Liver (tissue), 9 donors: ENCODE measurements around the gene MPHOSPH6. TPM values are rescaled to one million over a fixed set of nuclear protein-coding genes. Genes with fewer than 3 reads are reported as not detected.
"Not testable (repeated sequence)": the region's sequence is repeated elsewhere in the genome, so short reads cannot be mapped to it uniquely, and the experiment has no call there.

ENCODE experiments used
- DNase-seq: peaks from one replicate; pipeline ENCODE4 v3.0.0-alpha.2; 2017; ENCODE audit warnings: low spot score
- H3K27ac ChIP-seq, 2 donors: one replicate each; pipeline ENCODE4 v1.7.0; 2013; ENCODE audit warnings: inconsistent platforms in 2 of 2, low read length in 2 of 2, control low read depth in 1 of 2, low read depth in 1 of 2, mild to moderate bottlenecking in 1 of 2
- H3K27me3 ChIP-seq, 4 donors: one replicate each; pipeline versions ENCODE4 v1.6.1 to v1.7.0; 2013; ENCODE audit warnings: low read length in 3 of 4, inconsistent platforms in 1 of 4, mild to moderate bottlenecking in 1 of 4, moderate library complexity in 1 of 4; ENCODE audit not compliant: control insufficient read depth in 4 of 4, insufficient read depth in 4 of 4
- H3K36me3 ChIP-seq, 4 donors: one replicate each; pipeline versions ENCODE4 v1.6.1 to v1.7.0; 2013; ENCODE audit warnings: low read length in 3 of 4, mild to moderate bottlenecking in 3 of 4, low read depth in 1 of 4, moderate library complexity in 1 of 4; ENCODE audit not compliant: control insufficient read depth in 4 of 4, insufficient read depth in 3 of 4
- H3K4me1 ChIP-seq, 4 donors: one replicate each; pipeline versions ENCODE4 v1.6.1 to v1.7.0; 2013; ENCODE audit warnings: low read length in 3 of 4, mild to moderate bottlenecking in 3 of 4, moderate library complexity in 1 of 4; ENCODE audit not compliant: control insufficient read depth in 4 of 4, insufficient read depth in 4 of 4
- H3K4me3 ChIP-seq, 3 donors: one replicate each; pipeline versions ENCODE4 v1.6.1 to v1.7.0; 2013; ENCODE audit warnings: low read length in 3 of 3, control low read depth in 1 of 3, low read depth in 1 of 3, mild to moderate bottlenecking in 1 of 3
- H3K9ac ChIP-seq, 2 donors: one replicate each; pipeline ENCODE4 v1.7.0; 2013; ENCODE audit warnings: low read length in 2 of 2, mild to moderate bottlenecking in 2 of 2, moderate library complexity in 2 of 2, control low read depth in 1 of 2, low read depth in 1 of 2
- H3K9me3 ChIP-seq, 4 donors: one replicate each; pipeline versions ENCODE4 v1.6.1 to v1.7.0; 2013; ENCODE audit warnings: low read length in 3 of 4; ENCODE audit not compliant: control insufficient read depth in 4 of 4
- EGR1 ChIP-seq, 2 donors: IDR thresholded peaks; 2 replicates each; pipeline ENCODE4 v1.6.1; 2016 to 2018; ENCODE audit warnings: antibody characterized with exemption in 2 of 2, low read depth in 2 of 2
- FOXA1 ChIP-seq: IDR thresholded peaks from 2 replicates; pipeline ENCODE4 v1.6.1; 2016; ENCODE audit warnings: antibody characterized with exemption
- FOXA2 ChIP-seq: IDR thresholded peaks from 2 replicates; pipeline ENCODE4 v1.6.1; 2016; ENCODE audit warnings: antibody characterized with exemption
- GABPA ChIP-seq, 2 donors: IDR thresholded peaks in 1 of 2; conservative IDR thresholded peaks in 1 of 2; 2 replicates each; pipeline ENCODE4 v1.6.1; 2016; ENCODE audit warnings: antibody characterized with exemption in 2 of 2, mild to moderate bottlenecking in 1 of 2, moderate library complexity in 1 of 2
- HNF4A ChIP-seq, 2 donors: conservative IDR thresholded peaks; 2 replicates each; pipeline ENCODE4 v1.6.1; 2016; ENCODE audit warnings: antibody characterized with exemption in 2 of 2, mild to moderate bottlenecking in 2 of 2
- HNF4G ChIP-seq: IDR thresholded peaks from 2 replicates; pipeline ENCODE4 v1.6.1; 2016; ENCODE audit warnings: antibody characterized with exemption
- MAX ChIP-seq: IDR thresholded peaks from 2 replicates; pipeline ENCODE4 v1.6.1; 2016; ENCODE audit warnings: antibody characterized with exemption
- NR2F2 ChIP-seq: IDR thresholded peaks from 2 replicates; pipeline ENCODE4 v1.6.1; 2016; ENCODE audit warnings: antibody characterized with exemption
- RAD21 ChIP-seq, 2 donors: IDR thresholded peaks; 2 replicates each; pipeline ENCODE4 v1.6.1; 2016; ENCODE audit warnings: antibody characterized with exemption in 2 of 2, mild to moderate bottlenecking in 2 of 2
- RXRA ChIP-seq, 2 donors: IDR thresholded peaks; 2 replicates each; pipeline ENCODE4 v1.6.1; 2017 to 2018; ENCODE audit warnings: antibody characterized with exemption in 2 of 2, mild to moderate bottlenecking in 1 of 2
- SP1 ChIP-seq: IDR thresholded peaks from 2 replicates; pipeline ENCODE4 v1.6.1; 2018; ENCODE audit warnings: antibody characterized with exemption, mild to moderate bottlenecking
- TAF1 ChIP-seq: conservative IDR thresholded peaks from 2 replicates; pipeline ENCODE4 v1.6.1; 2016; ENCODE audit warnings: antibody characterized with exemption, mild to moderate bottlenecking
- YY1 ChIP-seq: IDR thresholded peaks from 2 replicates; pipeline ENCODE4 v1.6.1; 2016; ENCODE audit warnings: antibody characterized with exemption, mild to moderate bottlenecking
- WGBS: extraction: QIAGEN DNeasy Blood & Tissue Kit; methylation state at CpG from one replicate; pipeline ENCODE4 v1.1.7; 2013; 5-methylcytosine and 5-hydroxymethylcytosine counted together
- polyA plus RNA-seq, 2 donors: library from polyadenylated mRNA; stranded (reverse) in 1 of 2; unstranded in 1 of 2; fragments of 200-250 nt in 1 of 2; fragments of >200 nt in 1 of 2; fragmentation: Nextera tagmentation in 1 of 2; extraction: Ambion mirVana in 1 of 2; gene quantifications; one replicate each; pipeline versions ENCODE4 v1.2.1 to v1.2.3, GENCODE V29; 2013 to 2015
- total RNA-seq, 2 donors: library from RNA; depleted of rRNA; stranded (reverse); fragments of >200 nt; gene quantifications; one replicate each; pipeline ENCODE4 v1.2.3, GENCODE V29; 2014
- TF ChIP-seq, protein P1 (sequence below): IDR thresholded peaks from 2 replicates; pipeline ENCODE4 v1.6.1; 2016; ENCODE audit warnings: antibody characterized with exemption
- donor health status: healthy.
- donor health status: healthy.
- donor health status: healthy.
- donor health status: healthy.
- donor health status: healthy.

MPHOSPH6 gene
- total and polyA plus RNA-seq, 4 donors: 7.3 to 15.1 (median 11.3) TPM

GRCh38 chr16:82109266-82109665 is 60.8 kb downstream of the MPHOSPH6 start:
- H3K27ac ChIP-seq, H3K27me3 ChIP-seq, H3K4me1 ChIP-seq, H3K9ac ChIP-seq, H3K36me3 ChIP-seq, DNase-seq, H3K4me3 ChIP-seq, H3K9me3 ChIP-seq: not testable (repeated sequence)
- 82% methylated on average over 3 of the region's 3 CpGs for WGBS

DNA sequence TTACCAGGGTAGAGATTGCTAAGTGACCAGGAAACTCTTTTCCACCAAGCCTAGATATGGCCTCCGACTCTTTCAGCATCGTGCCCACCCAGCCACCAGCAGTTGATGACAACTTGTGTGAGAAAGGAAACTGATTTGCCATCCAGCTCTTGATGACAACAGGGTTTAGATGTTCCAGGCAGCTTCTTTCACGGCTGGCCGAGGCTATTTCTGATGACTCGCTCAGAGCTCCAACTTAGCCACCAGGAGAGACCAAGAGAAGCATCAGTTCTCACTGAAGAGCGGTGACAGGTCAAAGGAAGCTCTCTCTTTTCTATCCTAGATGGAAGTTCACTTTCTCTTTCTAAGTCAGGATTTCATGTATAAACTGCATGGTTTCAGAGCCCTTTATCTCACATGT is 61.2 kb downstream of the MPHOSPH6 start:
- no peak for DNase-seq
- H3K27me3 ChIP-seq: no peaks in the 10 kb centered on the region
- TF ChIP-seq HNF4A (conservative IDR thresholded peaks at IDR 0.05) (no peak), EGR1 (IDR thresholded peaks at IDR 0.05; ENCODE audit: low read depth in 2 of 2) (no peak), NR2F2 (no peak), RAD21 (IDR thresholded peaks at IDR 0.05) (no peak), RXRA (IDR thresholded peaks at IDR 0.05) (no peak), YY1 (no peak), FOXA2 (no peak), GABPA (IDR thresholded peaks at IDR 0.05 in 1 of 2, conservative IDR thresholded peaks at IDR 0.05 in 1 of 2) (no peak), MAX (no peak), FOXA1 (no peak), TAF1 (no peak), SP1 (no peak)
- TF ChIP-seq, protein P1, sequence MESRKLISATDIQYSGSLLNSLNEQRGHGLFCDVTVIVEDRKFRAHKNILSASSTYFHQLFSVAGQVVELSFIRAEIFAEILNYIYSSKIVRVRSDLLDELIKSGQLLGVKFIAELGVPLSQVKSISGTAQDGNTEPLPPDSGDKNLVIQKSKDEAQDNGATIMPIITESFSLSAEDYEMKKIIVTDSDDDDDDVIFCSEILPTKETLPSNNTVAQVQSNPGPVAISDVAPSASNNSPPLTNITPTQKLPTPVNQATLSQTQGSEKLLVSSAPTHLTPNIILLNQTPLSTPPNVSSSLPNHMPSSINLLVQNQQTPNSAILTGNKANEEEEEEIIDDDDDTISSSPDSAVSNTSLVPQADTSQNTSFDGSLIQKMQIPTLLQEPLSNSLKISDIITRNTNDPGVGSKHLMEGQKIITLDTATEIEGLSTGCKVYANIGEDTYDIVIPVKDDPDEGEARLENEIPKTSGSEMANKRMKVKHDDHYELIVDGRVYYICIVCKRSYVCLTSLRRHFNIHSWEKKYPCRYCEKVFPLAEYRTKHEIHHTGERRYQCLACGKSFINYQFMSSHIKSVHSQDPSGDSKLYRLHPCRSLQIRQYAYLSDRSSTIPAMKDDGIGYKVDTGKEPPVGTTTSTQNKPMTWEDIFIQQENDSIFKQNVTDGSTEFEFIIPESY: no peak
- no peak overlapping the region for H3K27ac ChIP-seq
- no peaks in the 10 kb centered on the region for H3K4me1 ChIP-seq
- WGBS: 94% methylated on average over 6 of the region's 6 CpGs
- no peak overlapping the region for H3K9ac ChIP-seq
- H3K4me3 ChIP-seq: no peak overlapping the region
- H3K36me3 ChIP-seq: no peaks in the 10 kb centered on the region
- no peaks in the 10 kb centered on the region for H3K9me3 ChIP-seq

DNA sequence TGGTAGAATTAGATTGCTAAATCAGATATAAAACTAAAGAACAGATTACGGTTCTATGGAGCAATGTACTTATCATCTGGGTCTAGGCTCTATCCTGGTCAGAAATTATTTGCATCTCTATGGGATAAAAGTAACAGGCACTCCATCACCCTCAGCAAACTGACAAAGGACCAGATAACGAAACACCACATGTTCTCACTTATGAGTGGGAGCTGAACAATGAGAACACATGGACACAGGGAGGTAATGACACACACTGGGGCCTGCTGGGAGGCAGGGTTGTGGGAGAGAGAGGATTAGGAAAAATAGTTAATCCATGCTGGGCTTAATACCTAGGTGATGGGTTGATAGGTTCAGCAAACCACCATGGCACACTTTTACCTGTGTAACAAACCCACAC is 61.9 kb downstream of the MPHOSPH6 start:
- TF ChIP-seq TAF1 (no peak), GABPA (IDR thresholded peaks at IDR 0.05 in 1 of 2, conservative IDR thresholded peaks at IDR 0.05 in 1 of 2) (no peak), EGR1 (IDR thresholded peaks at IDR 0.05; ENCODE audit: low read depth in 2 of 2) (no peak), HNF4G (no peak)
- TF ChIP-seq, protein P1: no peak

More for the DNA sequence above, 61.9 kb downstream of the MPHOSPH6 start:
- 96% methylated on average over 2 of the region's 2 CpGs for WGBS
- Histone ChIP-seq H3K36me3 (no peaks in the 10 kb centered on the region), H3K9ac (no peak overlapping the region), H3K4me3 (no peak overlapping the region), H3K9me3 (no peaks in the 10 kb centered on the region), H3K27ac (no peak overlapping the region), H3K4me1 (no peaks in the 10 kb centered on the region), H3K27me3 (no peaks in the 10 kb centered on the region)
- DNase-seq: no peak
